Neural cell (in vitro differentiated cells): ENCODE data around the gene ADCY5. TPM values are rescaled to one million over a fixed set of nuclear protein-coding genes. Genes with fewer than 3 reads are reported as not detected.

Experiments used
- H2AFZ ChIP-seq: fragments of 200-600, 300-800 bp; sonication (generic), shearing (Covaris generic); 2 replicates; pipeline ENCODE4 v1.6.0; 2014; ENCODE audit warnings: low read depth, mild to moderate bottlenecking, antibody characterized with exemption, low read length, moderate library complexity
- H3F3A ChIP-seq: fragments of 200-600 bp; shearing (Covaris generic); 2 replicates; pipeline ENCODE4 v1.6.1; 2016; ENCODE audit warnings: mild to moderate bottlenecking, moderate library complexity, mixed read lengths, antibody characterized with exemption, low read length; ENCODE audit not compliant: insufficient read depth, poor library complexity, severe bottlenecking
- H3K27ac ChIP-seq: fragments of 200-600, 300-800 bp; sonication (generic), shearing (Covaris generic); 2 replicates; pipeline ENCODE4 v1.5.1; 2014; ENCODE audit warnings: mild to moderate bottlenecking, low read length, moderate library complexity
- H3K27me3 ChIP-seq: fragments of 300-800, 200-600 bp; sonication (generic), shearing (Covaris generic); 2 replicates; pipeline ENCODE4 v1.6.0; 2014; ENCODE audit warnings: mild to moderate bottlenecking, low read depth, low read length, moderate library complexity; ENCODE audit not compliant: insufficient read depth
- H3K36me3 ChIP-seq: fragments of 300-800, 200-600 bp; sonication (generic), shearing (Covaris generic); 2 replicates; pipeline ENCODE4 v1.5.1; 2014; ENCODE audit warnings: mild to moderate bottlenecking, antibody characterized with exemption, low read length, moderate library complexity; ENCODE audit not compliant: insufficient read depth
- H3K4me2 ChIP-seq: fragments of 300-800, 200-600 bp; sonication (generic), shearing (Covaris generic); 2 replicates; pipeline ENCODE4 v1.6.0; 2014; ENCODE audit warnings: mild to moderate bottlenecking, low read length
- H3K4me3 ChIP-seq: fragments of 300-800, 200-600 bp; sonication (generic), shearing (Covaris generic); 2 replicates; pipeline ENCODE4 v1.5.1; 2014; ENCODE audit warnings: mild to moderate bottlenecking, low read length, moderate library complexity
- H3K79me2 ChIP-seq: fragments of 200-600 bp; shearing (Covaris generic); replicated peaks from 2 replicates; pipeline ENCODE4 v1.6.0; 2014; ENCODE audit warnings: mild to moderate bottlenecking, low read length, moderate library complexity; ENCODE audit not compliant: insufficient read depth
- H3K9ac ChIP-seq: fragments of 300-800, 200-600 bp; sonication (generic), shearing (Covaris generic); 2 replicates; pipeline ENCODE4 v1.6.1; 2016; ENCODE audit warnings: mild to moderate bottlenecking, low read length, mixed read lengths
- H3K9me2 ChIP-seq: fragments of 200-600 bp; shearing (Covaris generic); 2 replicates; pipeline ENCODE4 v1.6.1; 2016; ENCODE audit warnings: mild to moderate bottlenecking, low read length, mixed read lengths; ENCODE audit not compliant: insufficient read depth
- H3K9me3 ChIP-seq: fragments of 200-600, 300-800 bp; sonication (generic), shearing (Covaris generic); 2 replicates; pipeline ENCODE4 v1.6.1; 2016; ENCODE audit warnings: mild to moderate bottlenecking, mixed run types, low read length, moderate library complexity, mixed read lengths
- H4K20me1 ChIP-seq: fragments of 200-600 bp; shearing (Covaris generic); 2 replicates; pipeline ENCODE4 v1.6.1; 2016; ENCODE audit warnings: mild to moderate bottlenecking, mixed run types; ENCODE audit not compliant: insufficient read depth
- EP300 ChIP-seq: fragments of 450-650 bp; conservative IDR thresholded peaks from 2 replicates; pipeline ENCODE4 v1.6.1; 2014; ENCODE audit warnings: antibody characterized with exemption, mild to moderate bottlenecking, moderate library complexity; ENCODE audit not compliant: poor library complexity, severe bottlenecking
- EZH2 ChIP-seq: fragments of 200-600, 300-800 bp; shearing (Covaris generic), sonication (generic); IDR thresholded peaks from 2 replicates; pipeline ENCODE4 v1.6.1; 2014; ENCODE audit warnings: antibody characterized with exemption, low read length, borderline replicate concordance, mild to moderate bottlenecking; ENCODE audit not compliant: insufficient read depth, poor library complexity, severe bottlenecking
- MXI1 ChIP-seq: fragments of 450-650 bp; conservative IDR thresholded peaks from 2 replicates; pipeline ENCODE4 v1.6.1; 2014; ENCODE audit warnings: antibody characterized with exemption, mild to moderate bottlenecking; ENCODE audit not compliant: poor library complexity, severe bottlenecking
- POLR2AphosphoS5 ChIP-seq: IDR thresholded peaks from 2 replicates; pipeline ENCODE4 v1.6.1; 2012
- RAD21 ChIP-seq: fragments of 450-650 bp; conservative IDR thresholded peaks from 2 replicates; pipeline ENCODE4 v1.6.1; 2014; ENCODE audit warnings: antibody characterized with exemption, mild to moderate bottlenecking, moderate library complexity
- SMC3 ChIP-seq: fragments of 450-650 bp; conservative IDR thresholded peaks from 2 replicates; pipeline ENCODE4 v1.6.1; 2014; ENCODE audit warnings: antibody characterized with exemption, mild to moderate bottlenecking, moderate library complexity; ENCODE audit not compliant: poor library complexity
- TAF1 ChIP-seq: IDR thresholded peaks from 2 replicates; pipeline ENCODE4 v1.6.1; 2012; ENCODE audit warnings: low read depth
- polyA plus RNA-seq: library from polyadenylated mRNA; depleted of rRNA; stranded (reverse); fragments of >200 nt; gene quantifications from 2 replicates; pipeline ENCODE4 v1.2.3, GENCODE V29; 2014
- TF ChIP-seq, protein P1 (sequence below): IDR thresholded peaks from 2 replicates; pipeline ENCODE4 v1.6.1; 2012; ENCODE audit warnings: borderline replicate concordance
- TF ChIP-seq, protein P2 (sequence below): fragments of 450-650 bp; IDR thresholded peaks from 2 replicates; pipeline ENCODE4 v1.5.1; 2014; ENCODE audit warnings: antibody characterized with exemption, mild to moderate bottlenecking, moderate library complexity; ENCODE audit not compliant: poor library complexity, severe bottlenecking

The ADCY5 gene
- polyA plus RNA-seq, 1 donor from 2014 or later, result 7.7 TPM

DNA sequence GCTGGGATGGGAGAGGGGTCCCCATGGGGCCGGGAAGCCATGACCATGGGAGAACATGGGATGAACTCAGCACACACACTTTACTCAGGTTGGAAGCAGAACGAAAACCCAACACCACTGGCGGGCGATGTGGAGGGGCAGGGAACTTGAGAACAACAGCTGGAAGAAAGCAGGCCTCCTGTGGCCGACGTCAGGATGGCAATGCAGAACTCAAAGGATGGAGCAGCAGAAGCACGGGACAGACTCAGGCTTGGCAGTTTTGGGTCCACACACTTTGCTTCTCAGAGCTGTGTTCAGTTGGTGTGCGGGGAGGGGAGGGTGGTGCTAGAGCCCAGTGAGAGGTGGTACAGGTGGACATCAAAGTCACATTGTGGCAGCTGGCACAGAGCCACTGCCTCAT, 166.4 kb downstream of the ADCY5 start:
- H3K27me3 ChIP-seq, result no peaks in the 10 kb centered on the region
- H3K4me2 ChIP-seq, result no peak overlapping the region
- H4K20me1 ChIP-seq, result no peaks in the 10 kb centered on the region
- no peaks in the 10 kb centered on the region for H3K79me2 ChIP-seq
- no peaks in the 10 kb centered on the region for H3K36me3 ChIP-seq
- no peak overlapping the region for H3K9ac ChIP-seq
- H3K9me2 ChIP-seq, result no peaks in the 10 kb centered on the region
- H3K27ac ChIP-seq, result no peak overlapping the region
- H2AFZ ChIP-seq, result no peak overlapping the region
- no peaks in the 10 kb centered on the region for H3K9me3 ChIP-seq
- TF ChIP-seq RAD21, result no peak
- no peak for TF ChIP-seq SMC3
- no peak for TF ChIP-seq TAF1
- no peak for TF ChIP-seq POLR2AphosphoS5
- TF ChIP-seq, protein P1, sequence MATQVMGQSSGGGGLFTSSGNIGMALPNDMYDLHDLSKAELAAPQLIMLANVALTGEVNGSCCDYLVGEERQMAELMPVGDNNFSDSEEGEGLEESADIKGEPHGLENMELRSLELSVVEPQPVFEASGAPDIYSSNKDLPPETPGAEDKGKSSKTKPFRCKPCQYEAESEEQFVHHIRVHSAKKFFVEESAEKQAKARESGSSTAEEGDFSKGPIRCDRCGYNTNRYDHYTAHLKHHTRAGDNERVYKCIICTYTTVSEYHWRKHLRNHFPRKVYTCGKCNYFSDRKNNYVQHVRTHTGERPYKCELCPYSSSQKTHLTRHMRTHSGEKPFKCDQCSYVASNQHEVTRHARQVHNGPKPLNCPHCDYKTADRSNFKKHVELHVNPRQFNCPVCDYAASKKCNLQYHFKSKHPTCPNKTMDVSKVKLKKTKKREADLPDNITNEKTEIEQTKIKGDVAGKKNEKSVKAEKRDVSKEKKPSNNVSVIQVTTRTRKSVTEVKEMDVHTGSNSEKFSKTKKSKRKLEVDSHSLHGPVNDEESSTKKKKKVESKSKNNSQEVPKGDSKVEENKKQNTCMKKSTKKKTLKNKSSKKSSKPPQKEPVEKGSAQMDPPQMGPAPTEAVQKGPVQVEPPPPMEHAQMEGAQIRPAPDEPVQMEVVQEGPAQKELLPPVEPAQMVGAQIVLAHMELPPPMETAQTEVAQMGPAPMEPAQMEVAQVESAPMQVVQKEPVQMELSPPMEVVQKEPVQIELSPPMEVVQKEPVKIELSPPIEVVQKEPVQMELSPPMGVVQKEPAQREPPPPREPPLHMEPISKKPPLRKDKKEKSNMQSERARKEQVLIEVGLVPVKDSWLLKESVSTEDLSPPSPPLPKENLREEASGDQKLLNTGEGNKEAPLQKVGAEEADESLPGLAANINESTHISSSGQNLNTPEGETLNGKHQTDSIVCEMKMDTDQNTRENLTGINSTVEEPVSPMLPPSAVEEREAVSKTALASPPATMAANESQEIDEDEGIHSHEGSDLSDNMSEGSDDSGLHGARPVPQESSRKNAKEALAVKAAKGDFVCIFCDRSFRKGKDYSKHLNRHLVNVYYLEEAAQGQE, result no peak
- no peak for TF ChIP-seq EP300
- TF ChIP-seq EZH2, result no peak
- TF ChIP-seq, protein P2, sequence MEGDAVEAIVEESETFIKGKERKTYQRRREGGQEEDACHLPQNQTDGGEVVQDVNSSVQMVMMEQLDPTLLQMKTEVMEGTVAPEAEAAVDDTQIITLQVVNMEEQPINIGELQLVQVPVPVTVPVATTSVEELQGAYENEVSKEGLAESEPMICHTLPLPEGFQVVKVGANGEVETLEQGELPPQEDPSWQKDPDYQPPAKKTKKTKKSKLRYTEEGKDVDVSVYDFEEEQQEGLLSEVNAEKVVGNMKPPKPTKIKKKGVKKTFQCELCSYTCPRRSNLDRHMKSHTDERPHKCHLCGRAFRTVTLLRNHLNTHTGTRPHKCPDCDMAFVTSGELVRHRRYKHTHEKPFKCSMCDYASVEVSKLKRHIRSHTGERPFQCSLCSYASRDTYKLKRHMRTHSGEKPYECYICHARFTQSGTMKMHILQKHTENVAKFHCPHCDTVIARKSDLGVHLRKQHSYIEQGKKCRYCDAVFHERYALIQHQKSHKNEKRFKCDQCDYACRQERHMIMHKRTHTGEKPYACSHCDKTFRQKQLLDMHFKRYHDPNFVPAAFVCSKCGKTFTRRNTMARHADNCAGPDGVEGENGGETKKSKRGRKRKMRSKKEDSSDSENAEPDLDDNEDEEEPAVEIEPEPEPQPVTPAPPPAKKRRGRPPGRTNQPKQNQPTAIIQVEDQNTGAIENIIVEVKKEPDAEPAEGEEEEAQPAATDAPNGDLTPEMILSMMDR, result no peak
- TF ChIP-seq MXI1, result no peak
- no peaks in the 10 kb centered on the region for H3F3A ChIP-seq
- H3K4me3 ChIP-seq, result no peak overlapping the region

DNA sequence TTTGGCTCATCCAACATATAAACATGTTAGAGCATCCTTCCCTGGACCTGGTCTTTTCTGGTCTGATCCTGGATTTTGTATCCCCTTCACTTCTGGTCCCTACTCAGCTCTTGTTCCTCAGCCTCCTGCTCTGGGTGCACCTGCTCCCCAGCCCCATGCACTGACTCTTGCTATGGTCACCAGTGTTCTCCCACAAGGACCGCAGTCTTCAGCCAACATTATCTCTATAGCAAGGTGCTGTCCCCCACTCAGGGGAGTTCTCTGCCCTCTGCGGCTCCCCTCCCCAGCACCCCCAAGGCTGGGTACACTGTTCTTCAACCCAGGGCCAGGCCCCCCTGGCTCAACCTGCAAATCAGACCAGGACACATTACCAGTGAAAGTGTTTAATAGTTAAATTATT, 167.0 kb downstream of the ADCY5 start:
- no peaks in the 10 kb centered on the region for H3F3A ChIP-seq
- no peaks in the 10 kb centered on the region for H3K27me3 ChIP-seq
- no peaks in the 10 kb centered on the region for H3K36me3 ChIP-seq
- no peak overlapping the region for H3K4me2 ChIP-seq
- H3K9me3 ChIP-seq, result no peaks in the 10 kb centered on the region
- no peaks in the 10 kb centered on the region for H4K20me1 ChIP-seq
- TF ChIP-seq POLR2AphosphoS5 (no peak), RAD21 (no peak), MXI1 (no peak), EZH2 (no peak), SMC3 (no peak), TAF1 (no peak), EP300 (no peak)
- TF ChIP-seq, protein P2, result no peak
- TF ChIP-seq, protein P1, result no peak
- H3K79me2 ChIP-seq, result no peaks in the 10 kb centered on the region
- H3K4me3 ChIP-seq, result no peak overlapping the region
- H3K9me2 ChIP-seq, result no peaks in the 10 kb centered on the region
- H3K27ac ChIP-seq, result no peak overlapping the region
- no peak overlapping the region for H2AFZ ChIP-seq
- no peak overlapping the region for H3K9ac ChIP-seq
